Jurkat, Clone E6-1 (cell line): ENCODE measurements around the gene CLIC2.

Experiments
- DNase-seq: peaks from one replicate; pipeline ENCODE4 v3.0.0-alpha.2; 2011; ENCODE audit warnings: low read depth, low spot score
- H3K4me3 ChIP-seq: 2 replicates; pipeline ENCODE4 v1.5.1; 2011; ENCODE audit warnings: mild to moderate bottlenecking, low read length, control low read depth, moderate library complexity

The CLIC2 gene

GRCh38 chrX:155266439-155266838, 68.0 kb downstream of the CLIC2 start:
- H3K4me3 ChIP-seq, result no peak overlapping the region
- DNase-seq, result no peak

- DNase-seq, result peak; percentile 72
- H3K4me3 ChIP-seq, result peak within 1 kb of the TSS; percentile 73
Observed at GRCh38 chrX:155263854-155264628, 70.4 kb downstream of the CLIC2 start, which contains the start of gene RAB39B. TSS of gene RAB39B (minus strand) at chrX:155264491. CDS start at chrX:155264288, 203 bp downstream.

- DNase-seq, result peak; percentile 22
- peak overlapping the region; percentile 73 for H3K4me3 ChIP-seq
Observed at GRCh38 chrX:155262970-155263754, 71.3 kb downstream of the CLIC2 start.

GRCh38 chrX:155259752-155260151, 74.7 kb downstream of the CLIC2 start:
- H3K4me3 ChIP-seq, result no peak overlapping the region
- DNase-seq, result no peak

GRCh38 chrX:155251391-155251790, 83.0 kb downstream of the CLIC2 start:
- no peak for DNase-seq
- H3K4me3 ChIP-seq, result no peak overlapping the region

- H3K4me3 ChIP-seq, result no peak overlapping the region
- no peak for DNase-seq
Observed at GRCh38 chrX:155247497-155247896, 86.9 kb downstream of the CLIC2 start.

- DNase-seq, result no peak
- H3K4me3 ChIP-seq, result no peak overlapping the region
Observed at GRCh38 chrX:155246748-155247147, 87.7 kb downstream of the CLIC2 start.

GRCh38 chrX:155242300-155242699, 92.1 kb downstream of the CLIC2 start:
- H3K4me3 ChIP-seq, result no peak overlapping the region
- no peak for DNase-seq

- no peak for DNase-seq
Observed at GRCh38 chrX:155237719-155238118, 96.7 kb downstream of the CLIC2 start.

GRCh38 chrX:155235891-155236290, 98.5 kb downstream of the CLIC2 start:
- no peak overlapping the region for H3K4me3 ChIP-seq
- no peak for DNase-seq

More at GRCh38 chrX:155237719-155238118, 96.7 kb downstream of the CLIC2 start:
- no peak overlapping the region for H3K4me3 ChIP-seq

GRCh38 chrX:155231163-155231562, 103.3 kb downstream of the CLIC2 start:
- DNase-seq, result no peak

More at GRCh38 chrX:155231163-155231562, 103.3 kb downstream of the CLIC2 start:
- no peak overlapping the region for H3K4me3 ChIP-seq
